ENCODE data around the gene CD209. TPM values are rescaled to one million over a fixed set of nuclear protein-coding genes. Genes with fewer than 3 reads are reported as not detected.

Gene CD209
- total RNA-seq, 2 experiments from 2014 or later: not detected

GRCh38 chr19:7731218-7731595, 16.1 kb downstream of the CD209 start:
- no peaks in the 10 kb centered on the region for H3K36me3 Mint-ChIP-seq (ENCODE audit: low read depth)
- peaks cover 19% of the 10 kb centered on the region for H3K4me1 ChIP-seq (ENCODE audit: insufficient read depth, low read length)
- peaks cover 14% of the 10 kb centered on the region for H3K4me1 Mint-ChIP-seq (ENCODE audit: low read depth)
- no peak overlapping the region for H3K4me3 ChIP-seq (ENCODE audit: low read length)
- peaks cover 0 to 28% of the 10 kb centered on the region in 2 experiments for H3K9me3 ChIP-seq (ENCODE audit: control insufficient read depth in 1 of 2, insufficient read depth in 1 of 2, low read length in 2 of 2)
- intact Hi-C loops (cut with DNase I, micrococcal nuclease): no loop called here
- ATAC-seq (ENCODE audit: poor library complexity) (no peak), DNase-seq (no peak)
- no peak overlapping the region for H3K4me3 Mint-ChIP-seq
- H3K9me3 Mint-ChIP-seq: no peaks in the 10 kb centered on the region
- POLR2A ChIA-PET: no interaction called here
- H3K27ac Mint-ChIP-seq: no peak overlapping the region
- CTCF ChIA-PET: no interaction called here
- peaks cover 28 to 44% of the 10 kb centered on the region in 2 experiments for H3K27me3 ChIP-seq (ENCODE audit: control insufficient read depth in 1 of 2, insufficient read depth in 2 of 2, low read length in 2 of 2)
- no peaks in the 10 kb centered on the region for H3K36me3 ChIP-seq (ENCODE audit: insufficient read depth, low read length)
- H3K27ac ChIP-seq (ENCODE audit: low read depth in 1 of 2, low read length in 2 of 2): no peak overlapping the region
- H3K27me3 Mint-ChIP-seq: peaks cover 62% of the 10 kb centered on the region
- no peak for TF ChIP-seq CTCF (IDR thresholded peaks at IDR 0.05)

GRCh38 chr19:7730286-7731217, 16.8 kb downstream of the CD209 start:
- no peak overlapping the region for H3K27ac Mint-ChIP-seq
- H3K9me3 Mint-ChIP-seq: no peaks in the 10 kb centered on the region
- Histone ChIP-seq H3K36me3 (ENCODE audit: insufficient read depth, low read length) (no peaks in the 10 kb centered on the region), H3K4me3 (ENCODE audit: low read length) (peak overlapping the region; percentile 7), H3K9me3 (ENCODE audit: control insufficient read depth in 1 of 2, insufficient read depth in 1 of 2, low read length in 2 of 2) (peaks cover 0 to 28% of the 10 kb centered on the region in 2 experiments), H3K27me3 (ENCODE audit: control insufficient read depth in 1 of 2, insufficient read depth in 2 of 2, low read length in 2 of 2) (peaks cover 28 to 44% of the 10 kb centered on the region in 2 experiments), H3K27ac (ENCODE audit: low read depth in 1 of 2, low read length in 2 of 2) (no peak overlapping the region), H3K4me1 (ENCODE audit: insufficient read depth, low read length) (peaks cover 19% of the 10 kb centered on the region)
- peaks cover 14% of the 10 kb centered on the region for H3K4me1 Mint-ChIP-seq (ENCODE audit: low read depth)
- ChIA-PET CTCF (no interaction called here), POLR2A (no interaction called here)
- no peak overlapping the region for H3K4me3 Mint-ChIP-seq
- intact Hi-C loops (cut with DNase I, micrococcal nuclease): no loop called here
- TF ChIP-seq CTCF (IDR thresholded peaks at IDR 0.05): no peak
- H3K36me3 Mint-ChIP-seq (ENCODE audit: low read depth): no peaks in the 10 kb centered on the region
- H3K27me3 Mint-ChIP-seq: peaks cover 58% of the 10 kb centered on the region
- ATAC-seq (ENCODE audit: poor library complexity) (no peak), DNase-seq (no peak)

- H3K4me3 ChIP-seq (ENCODE audit: low read length): peak overlapping the region; percentile 7
- Mint-ChIP-seq H3K4me3 (peak overlapping the region; percentile 4), H3K27ac (no peak overlapping the region), H3K36me3 (ENCODE audit: low read depth) (no peaks in the 10 kb centered on the region), H3K9me3 (no peaks in the 10 kb centered on the region), H3K27me3 (peaks cover 55% of the 10 kb centered on the region), H3K4me1 (ENCODE audit: low read depth) (peaks cover 14% of the 10 kb centered on the region)
- H3K4me1 ChIP-seq (ENCODE audit: insufficient read depth, low read length): peaks cover 19% of the 10 kb centered on the region
- peak in 3 of 14 experiments; percentile 27 to 36 (median 32) for DNase-seq
- peak; percentile 24 for ATAC-seq (ENCODE audit: poor library complexity)
- no peak for TF ChIP-seq CTCF (IDR thresholded peaks at IDR 0.05)
- no peak overlapping the region for H3K27ac ChIP-seq (ENCODE audit: low read depth in 1 of 2, low read length in 2 of 2)
- peaks cover 28 to 44% of the 10 kb centered on the region in 2 experiments for H3K27me3 ChIP-seq (ENCODE audit: control insufficient read depth in 1 of 2, insufficient read depth in 2 of 2, low read length in 2 of 2)
- H3K36me3 ChIP-seq (ENCODE audit: insufficient read depth, low read length): no peaks in the 10 kb centered on the region
- ChIA-PET POLR2A (no interaction called here), CTCF (no interaction called here)
- intact Hi-C loops (cut with DNase I, micrococcal nuclease): no loop called here
- peaks cover 0 to 28% of the 10 kb centered on the region in 2 experiments for H3K9me3 ChIP-seq (ENCODE audit: control insufficient read depth in 1 of 2, insufficient read depth in 1 of 2, low read length in 2 of 2)
These were observed 17.5 kb downstream of the CD209 start for GRCh38 chr19:7729831-7730285.

Data from CD4-positive, alpha-beta T cell (primary cell).